ENCODE results near the gene MRPS26.

MRPS26 gene

DNA sequence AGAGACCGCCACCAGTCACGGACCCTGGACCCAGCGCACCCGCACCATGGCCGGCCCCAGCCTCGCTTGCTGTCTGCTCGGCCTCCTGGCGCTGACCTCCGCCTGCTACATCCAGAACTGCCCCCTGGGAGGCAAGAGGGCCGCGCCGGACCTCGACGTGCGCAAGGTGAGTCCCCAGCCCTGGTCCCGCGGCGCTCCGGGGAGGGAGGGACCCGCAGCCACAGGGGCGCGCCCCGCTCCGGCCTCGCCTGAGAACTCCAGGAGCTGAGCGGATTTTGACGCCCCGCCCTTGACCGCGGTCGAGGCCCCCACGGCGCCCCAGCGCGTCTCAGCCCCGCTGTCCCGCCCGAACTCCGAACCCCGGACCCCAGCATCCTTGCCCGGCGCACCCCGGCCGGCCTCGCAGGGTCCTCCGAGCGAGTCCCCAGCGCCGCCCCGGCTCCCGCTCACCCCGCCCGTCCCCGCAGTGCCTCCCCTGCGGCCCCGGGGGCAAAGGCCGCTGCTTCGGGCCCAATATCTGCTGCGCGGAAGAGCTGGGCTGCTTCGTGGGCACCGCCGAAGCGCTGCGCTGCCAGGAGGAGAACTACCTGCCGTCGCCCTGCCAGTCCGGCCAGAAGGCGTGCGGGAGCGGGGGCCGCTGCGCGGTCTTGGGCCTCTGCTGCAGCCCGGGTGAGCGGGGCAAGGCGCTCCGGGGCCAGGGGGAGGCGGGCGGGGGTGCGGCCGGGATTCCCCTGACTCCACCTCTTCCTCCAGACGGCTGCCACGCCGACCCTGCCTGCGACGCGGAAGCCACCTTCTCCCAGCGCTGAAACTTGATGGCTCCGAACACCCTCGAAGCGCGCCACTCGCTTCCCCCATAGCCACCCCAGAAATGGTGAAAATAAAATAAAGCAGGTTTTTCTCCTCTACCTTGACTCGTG is 26.0 kb downstream of the MRPS26 start, which contains the start of gene OXT:
Gene OXT, plus strand, starts transcription at position 11 of the 920 bp plus-strand sequence. Its CDS starts 36 bp downstream, at position 47.
- CTCF ChIA-PET, result no interaction called here

DNA sequence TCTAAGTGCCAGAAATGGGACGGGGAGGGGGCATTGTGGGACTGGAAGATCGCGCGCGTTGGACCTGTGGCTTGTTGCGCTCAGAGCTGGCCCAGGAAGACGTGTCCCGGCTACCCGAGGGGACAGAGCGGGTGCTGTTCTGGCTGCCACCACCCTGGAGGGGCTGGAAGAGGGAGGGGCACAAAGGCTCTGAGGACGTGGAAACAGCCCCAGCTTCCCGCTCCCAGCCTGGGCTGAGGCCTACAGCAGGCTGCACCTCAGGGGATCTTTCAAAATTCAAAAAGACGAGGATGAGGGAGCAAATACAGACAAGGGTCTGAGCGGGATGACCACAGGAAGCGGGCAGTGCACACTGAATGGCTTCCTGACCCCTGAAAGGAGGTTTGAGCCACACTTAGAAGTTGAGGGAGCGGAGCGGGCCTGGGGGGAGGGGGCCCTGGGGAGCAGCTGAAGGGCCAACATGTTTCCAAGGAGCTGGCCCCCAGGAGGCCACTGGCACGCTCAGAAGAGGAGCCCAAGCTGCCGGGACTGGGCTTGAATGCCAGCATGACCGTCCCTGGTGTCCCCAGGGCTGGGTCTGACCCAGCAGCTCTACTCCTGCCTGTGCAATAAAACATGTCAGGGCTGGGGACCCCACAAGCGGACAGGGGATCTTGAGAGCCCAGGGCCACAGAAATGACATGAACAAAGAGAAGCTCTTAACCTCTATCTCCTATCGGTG is 26.8 kb downstream of the MRPS26 start:
- no peaks in the 10 kb centered on the region for H3K4me1 ChIP-seq (ENCODE audit: control insufficient read depth, insufficient read depth, low read length)
- no peak overlapping the region for H3K4me3 ChIP-seq (ENCODE audit: low read depth, low read length)
- H3K27ac ChIP-seq (ENCODE audit: extremely low read depth, low read depth, low read length), result no peak overlapping the region
- H3K9me3 ChIP-seq (ENCODE audit: control insufficient read depth, insufficient read depth, low read depth, low read length), result no peaks in the 10 kb centered on the region
- CTCF ChIA-PET, result interaction anchor here (1.1 to 1.9 kb wide), 2 partner anchors 19 to 42 kb away, joined by 3 to 11 read pairs; no protein-coding TSS in a partner anchor
- no peaks in the 10 kb centered on the region for H3K36me3 ChIP-seq (ENCODE audit: control insufficient read depth in 2 of 2, insufficient read depth in 1 of 2, low read length in 2 of 2)
- POLR2A ChIA-PET, result interaction anchor here (0.6 to 0.7 kb wide), 2 partner anchors 24 to 244 kb away, joined by 4 to 5 read pairs; no protein-coding TSS in a partner anchor
- TF ChIP-seq ZNF138 (tag by site-specific recombination; IDR thresholded peaks at IDR 0.05; ENCODE audit: borderline replicate concordance), result no peak
- TF ChIP-seq REPIN1 (tag by site-specific recombination; IDR thresholded peaks at IDR 0.05; ENCODE audit: low read depth), result no peak
- TF ChIP-seq ZBTB48 (tag by site-specific recombination; IDR thresholded peaks at IDR 0.05), result no peak
- no peak for TF ChIP-seq ZNF155 (tag by site-specific recombination; IDR thresholded peaks at IDR 0.05)
- no peak for TF ChIP-seq ZNF48 (tag by site-specific recombination; IDR thresholded peaks at IDR 0.05)
- TF ChIP-seq, protein P1, sequence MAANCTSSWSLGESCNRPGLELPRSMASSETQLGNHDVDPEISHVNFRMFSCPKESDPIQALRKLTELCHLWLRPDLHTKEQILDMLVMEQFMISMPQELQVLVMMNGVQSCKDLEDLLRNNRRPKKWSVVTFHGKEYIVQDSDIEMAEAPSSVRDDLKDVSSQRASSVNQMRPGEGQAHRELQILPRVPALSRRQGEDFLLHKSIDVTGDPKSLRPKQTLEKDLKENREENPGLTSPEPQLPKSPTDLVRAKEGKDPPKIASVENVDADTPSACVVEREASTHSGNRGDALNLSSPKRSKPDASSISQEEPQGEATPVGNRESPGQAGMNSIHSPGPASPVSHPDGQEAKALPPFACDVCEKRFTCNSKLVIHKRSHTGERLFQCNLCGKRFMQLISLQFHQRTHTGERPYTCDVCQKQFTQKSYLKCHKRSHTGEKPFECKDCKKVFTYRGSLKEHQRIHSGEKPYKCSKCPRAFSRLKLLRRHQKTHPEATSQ (tag by site-specific recombination; IDR thresholded peaks at IDR 0.05), result no peak
- TF ChIP-seq ZNF302 (tag by site-specific recombination; IDR thresholded peaks at IDR 0.05; ENCODE audit: low read depth), result no peak
- TF ChIP-seq ZNF768 (tag by site-specific recombination; IDR thresholded peaks at IDR 0.05), result no peak
- TF ChIP-seq, protein P2, sequence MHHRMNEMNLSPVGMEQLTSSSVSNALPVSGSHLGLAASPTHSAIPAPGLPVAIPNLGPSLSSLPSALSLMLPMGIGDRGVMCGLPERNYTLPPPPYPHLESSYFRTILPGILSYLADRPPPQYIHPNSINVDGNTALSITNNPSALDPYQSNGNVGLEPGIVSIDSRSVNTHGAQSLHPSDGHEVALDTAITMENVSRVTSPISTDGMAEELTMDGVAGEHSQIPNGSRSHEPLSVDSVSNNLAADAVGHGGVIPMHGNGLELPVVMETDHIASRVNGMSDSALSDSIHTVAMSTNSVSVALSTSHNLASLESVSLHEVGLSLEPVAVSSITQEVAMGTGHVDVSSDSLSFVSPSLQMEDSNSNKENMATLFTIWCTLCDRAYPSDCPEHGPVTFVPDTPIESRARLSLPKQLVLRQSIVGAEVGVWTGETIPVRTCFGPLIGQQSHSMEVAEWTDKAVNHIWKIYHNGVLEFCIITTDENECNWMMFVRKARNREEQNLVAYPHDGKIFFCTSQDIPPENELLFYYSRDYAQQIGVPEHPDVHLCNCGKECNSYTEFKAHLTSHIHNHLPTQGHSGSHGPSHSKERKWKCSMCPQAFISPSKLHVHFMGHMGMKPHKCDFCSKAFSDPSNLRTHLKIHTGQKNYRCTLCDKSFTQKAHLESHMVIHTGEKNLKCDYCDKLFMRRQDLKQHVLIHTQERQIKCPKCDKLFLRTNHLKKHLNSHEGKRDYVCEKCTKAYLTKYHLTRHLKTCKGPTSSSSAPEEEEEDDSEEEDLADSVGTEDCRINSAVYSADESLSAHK (tag by site-specific recombination; IDR thresholded peaks at IDR 0.05), result no peak

More for the DNA sequence above, 26.0 kb downstream of the MRPS26 start, which contains the start of gene OXT:
- TF ChIP-seq, protein P3, sequence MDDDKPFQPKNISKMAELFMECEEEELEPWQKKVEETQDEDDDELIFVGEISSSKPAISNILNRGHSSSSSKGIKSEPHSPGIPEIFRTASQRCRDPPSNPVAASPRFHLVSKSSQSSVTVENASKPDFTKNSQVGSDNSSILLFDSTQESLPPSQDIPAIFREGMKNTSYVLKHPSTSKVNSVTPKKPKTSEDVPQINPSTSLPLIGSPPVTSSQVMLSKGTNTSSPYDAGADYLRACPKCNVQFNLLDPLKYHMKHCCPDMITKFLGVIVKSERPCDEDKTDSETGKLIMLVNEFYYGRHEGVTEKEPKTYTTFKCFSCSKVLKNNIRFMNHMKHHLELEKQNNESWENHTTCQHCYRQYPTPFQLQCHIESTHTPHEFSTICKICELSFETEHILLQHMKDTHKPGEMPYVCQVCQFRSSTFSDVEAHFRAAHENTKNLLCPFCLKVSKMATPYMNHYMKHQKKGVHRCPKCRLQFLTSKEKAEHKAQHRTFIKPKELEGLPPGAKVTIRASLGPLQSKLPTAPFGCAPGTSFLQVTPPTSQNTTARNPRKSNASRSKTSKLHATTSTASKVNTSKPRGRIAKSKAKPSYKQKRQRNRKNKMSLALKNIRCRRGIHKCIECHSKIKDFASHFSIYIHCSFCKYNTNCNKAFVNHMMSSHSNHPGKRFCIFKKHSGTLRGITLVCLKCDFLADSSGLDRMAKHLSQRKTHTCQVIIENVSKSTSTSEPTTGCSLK (tag by site-specific recombination; IDR thresholded peaks at IDR 0.05), result no peak
- TF ChIP-seq SETDB1 (IDR thresholded peaks at IDR 0.05; ENCODE audit: insufficient read length, low read length) (no peak), ZNF843 (tag by site-specific recombination; IDR thresholded peaks at IDR 0.05) (no peak), ZNF10 (tag by site-specific recombination; IDR thresholded peaks at IDR 0.05) (no peak), ZNF426 (tag by site-specific recombination; IDR thresholded peaks at IDR 0.05) (no peak), ZNF561 (tag by site-specific recombination; IDR thresholded peaks at IDR 0.05; ENCODE audit: borderline replicate concordance) (no peak), ZFP41 (tag by site-specific recombination; IDR thresholded peaks at IDR 0.05; ENCODE audit: borderline replicate concordance) (no peak)
- TF ChIP-seq, protein P4, sequence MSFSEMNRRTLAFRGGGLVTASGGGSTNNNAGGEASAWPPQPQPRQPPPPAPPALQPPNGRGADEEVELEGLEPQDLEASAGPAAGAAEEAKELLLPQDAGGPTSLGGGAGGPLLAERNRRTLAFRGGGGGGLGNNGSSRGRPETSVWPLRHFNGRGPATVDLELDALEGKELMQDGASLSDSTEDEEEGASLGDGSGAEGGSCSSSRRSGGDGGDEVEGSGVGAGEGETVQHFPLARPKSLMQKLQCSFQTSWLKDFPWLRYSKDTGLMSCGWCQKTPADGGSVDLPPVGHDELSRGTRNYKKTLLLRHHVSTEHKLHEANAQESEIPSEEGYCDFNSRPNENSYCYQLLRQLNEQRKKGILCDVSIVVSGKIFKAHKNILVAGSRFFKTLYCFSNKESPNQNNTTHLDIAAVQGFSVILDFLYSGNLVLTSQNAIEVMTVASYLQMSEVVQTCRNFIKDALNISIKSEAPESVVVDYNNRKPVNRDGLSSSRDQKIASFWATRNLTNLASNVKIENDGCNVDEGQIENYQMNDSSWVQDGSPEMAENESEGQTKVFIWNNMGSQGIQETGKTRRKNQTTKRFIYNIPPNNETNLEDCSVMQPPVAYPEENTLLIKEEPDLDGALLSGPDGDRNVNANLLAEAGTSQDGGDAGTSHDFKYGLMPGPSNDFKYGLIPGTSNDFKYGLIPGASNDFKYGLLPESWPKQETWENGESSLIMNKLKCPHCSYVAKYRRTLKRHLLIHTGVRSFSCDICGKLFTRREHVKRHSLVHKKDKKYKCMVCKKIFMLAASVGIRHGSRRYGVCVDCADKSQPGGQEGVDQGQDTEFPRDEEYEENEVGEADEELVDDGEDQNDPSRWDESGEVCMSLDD (tag by site-specific recombination; IDR thresholded peaks at IDR 0.05), result no peak
- TF ChIP-seq, protein P5, sequence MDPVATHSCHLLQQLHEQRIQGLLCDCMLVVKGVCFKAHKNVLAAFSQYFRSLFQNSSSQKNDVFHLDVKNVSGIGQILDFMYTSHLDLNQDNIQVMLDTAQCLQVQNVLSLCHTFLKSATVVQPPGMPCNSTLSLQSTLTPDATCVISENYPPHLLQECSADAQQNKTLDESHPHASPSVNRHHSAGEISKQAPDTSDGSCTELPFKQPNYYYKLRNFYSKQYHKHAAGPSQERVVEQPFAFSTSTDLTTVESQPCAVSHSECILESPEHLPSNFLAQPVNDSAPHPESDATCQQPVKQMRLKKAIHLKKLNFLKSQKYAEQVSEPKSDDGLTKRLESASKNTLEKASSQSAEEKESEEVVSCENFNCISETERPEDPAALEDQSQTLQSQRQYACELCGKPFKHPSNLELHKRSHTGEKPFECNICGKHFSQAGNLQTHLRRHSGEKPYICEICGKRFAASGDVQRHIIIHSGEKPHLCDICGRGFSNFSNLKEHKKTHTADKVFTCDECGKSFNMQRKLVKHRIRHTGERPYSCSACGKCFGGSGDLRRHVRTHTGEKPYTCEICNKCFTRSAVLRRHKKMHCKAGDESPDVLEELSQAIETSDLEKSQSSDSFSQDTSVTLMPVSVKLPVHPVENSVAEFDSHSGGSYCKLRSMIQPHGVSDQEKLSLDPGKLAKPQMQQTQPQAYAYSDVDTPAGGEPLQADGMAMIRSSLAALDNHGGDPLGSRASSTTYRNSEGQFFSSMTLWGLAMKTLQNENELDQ (tag by site-specific recombination; IDR thresholded peaks at IDR 0.05; ENCODE audit: low read depth), result no peak
- TF ChIP-seq, protein P6, sequence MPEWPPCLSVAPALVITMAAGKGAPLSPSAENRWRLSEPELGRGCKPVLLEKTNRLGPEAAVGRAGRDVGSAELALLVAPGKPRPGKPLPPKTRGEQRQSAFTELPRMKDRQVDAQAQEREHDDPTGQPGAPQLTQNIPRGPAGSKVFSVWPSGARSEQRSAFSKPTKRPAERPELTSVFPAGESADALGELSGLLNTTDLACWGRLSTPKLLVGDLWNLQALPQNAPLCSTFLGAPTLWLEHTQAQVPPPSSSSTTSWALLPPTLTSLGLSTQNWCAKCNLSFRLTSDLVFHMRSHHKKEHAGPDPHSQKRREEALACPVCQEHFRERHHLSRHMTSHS (tag by site-specific recombination; IDR thresholded peaks at IDR 0.05), result no peak
- no peak within 1 kb of the TSS for H3K4me3 ChIP-seq (ENCODE audit: low read depth, low read length)
- no peak within 1 kb of the TSS for H3K27ac ChIP-seq (ENCODE audit: extremely low read depth, low read depth, low read length)
- no peaks in the 10 kb centered on the region for H3K4me1 ChIP-seq (ENCODE audit: control insufficient read depth, insufficient read depth, low read length)
- H3K36me3 ChIP-seq (ENCODE audit: control insufficient read depth in 2 of 2, insufficient read depth in 1 of 2, low read length in 2 of 2), result no peaks in the 10 kb centered on the region
- POLR2A ChIA-PET, result no interaction called here
- H3K9me3 ChIP-seq (ENCODE audit: control insufficient read depth, insufficient read depth, low read depth, low read length), result no peaks in the 10 kb centered on the region
